Activated T-helper 1 cell treated with anti-CD3 and anti-CD28 coated beads, Interleukin-2, amount 50 U/mL, for 16 hours (primary cell): Measurements from ENCODE around the gene CD34.

Source experiments
- DNase-seq, 2 donors: peaks; one replicate each; pipeline ENCODE4 v3.0.0-alpha.2; 2020; ENCODE audit warnings: low read depth in 1 of 2, low spot score in 1 of 2

Gene CD34

DNA sequence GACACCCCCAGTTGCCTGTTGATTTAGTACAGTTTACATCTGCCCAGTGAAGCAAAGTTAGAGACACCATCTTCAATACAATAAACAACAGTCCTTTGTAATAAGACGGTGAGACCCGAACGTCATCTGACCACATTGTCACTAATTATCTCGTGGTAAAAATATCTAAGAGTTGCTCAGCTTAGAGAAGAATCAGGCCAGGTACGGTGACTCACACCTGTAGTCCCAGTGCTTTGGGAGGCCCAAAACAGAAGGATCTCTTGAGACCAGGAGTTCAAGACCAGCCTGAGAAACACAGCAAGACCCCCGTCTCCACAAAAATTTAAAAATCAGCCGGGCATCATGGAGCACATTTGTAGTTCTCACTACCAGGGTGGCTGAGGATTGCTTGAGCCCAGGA lies 53.5 kb downstream of the CD34 start:
- DNase-seq, result no peak

GRCh38 chr1:207856276-207857023 lies 54.5 kb downstream of the CD34 start:
- DNase-seq, result no peak

GRCh38 chr1:207854001-207854400 lies 56.9 kb downstream of the CD34 start:
- no peak for DNase-seq

DNA sequence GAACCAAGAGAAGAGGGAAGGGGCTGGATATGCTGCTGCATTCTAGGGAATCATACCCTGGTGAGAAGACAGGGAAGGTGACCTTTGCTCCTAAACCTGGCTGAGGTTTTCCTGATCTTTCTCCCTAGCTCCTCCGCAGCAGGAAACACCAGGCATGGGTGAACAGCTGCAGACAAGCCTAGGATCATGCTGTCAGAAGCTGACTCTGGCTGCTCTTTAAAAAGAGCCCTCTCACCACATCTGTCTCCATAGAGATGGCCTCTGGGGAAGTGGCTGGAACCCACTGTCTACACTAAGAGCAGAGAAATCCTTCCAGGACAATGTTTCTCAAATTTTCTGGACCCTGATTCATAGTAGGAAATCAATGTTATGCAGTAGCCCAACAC lies 57.6 kb downstream of the CD34 start:
- DNase-seq, result no peak

DNA sequence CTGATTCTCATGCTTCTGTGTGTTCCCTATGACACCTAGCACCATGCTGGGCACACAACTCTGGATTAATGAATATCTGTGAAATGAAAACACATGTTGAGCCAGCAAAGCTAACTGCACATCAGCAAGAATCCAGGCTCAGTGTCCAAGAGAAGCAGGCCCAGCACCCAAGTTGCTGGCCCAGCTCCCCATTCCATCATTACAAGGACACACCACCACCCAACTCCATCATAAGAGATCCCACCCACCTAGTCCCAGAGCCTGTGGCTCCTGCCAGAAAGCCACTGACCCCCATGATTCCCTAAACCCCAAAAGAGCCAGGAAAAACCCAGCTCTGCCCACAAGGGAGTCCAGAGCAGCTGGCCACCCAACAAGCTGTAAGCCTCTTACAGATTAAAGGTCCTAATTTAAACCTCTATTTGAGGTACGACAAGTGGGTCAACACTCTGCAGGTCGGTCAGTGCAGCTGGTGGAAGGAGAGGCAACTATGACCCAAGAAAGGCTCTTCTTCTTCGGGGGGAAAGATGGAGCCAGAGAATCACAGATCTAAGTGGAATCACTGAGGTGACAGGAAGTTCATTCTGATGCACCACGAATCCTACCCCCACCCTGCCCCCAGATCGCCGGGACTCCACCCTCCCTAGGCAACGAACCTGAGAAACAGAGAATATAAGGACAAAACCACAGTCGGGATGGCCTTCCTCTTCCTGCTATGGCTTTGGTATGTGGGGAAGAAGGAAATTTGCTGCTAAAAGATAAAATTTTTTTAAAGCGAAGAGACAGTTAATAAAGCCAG lies 58.2 kb downstream of the CD34 start:
- no peak for DNase-seq

- DNase-seq, result no peak
Observed at GRCh38 chr1:207851696-207852095, 59.2 kb downstream of the CD34 start.

GRCh38 chr1:207850621-207851407 lies 60.1 kb downstream of the CD34 start:
- DNase-seq, result no peak

DNA sequence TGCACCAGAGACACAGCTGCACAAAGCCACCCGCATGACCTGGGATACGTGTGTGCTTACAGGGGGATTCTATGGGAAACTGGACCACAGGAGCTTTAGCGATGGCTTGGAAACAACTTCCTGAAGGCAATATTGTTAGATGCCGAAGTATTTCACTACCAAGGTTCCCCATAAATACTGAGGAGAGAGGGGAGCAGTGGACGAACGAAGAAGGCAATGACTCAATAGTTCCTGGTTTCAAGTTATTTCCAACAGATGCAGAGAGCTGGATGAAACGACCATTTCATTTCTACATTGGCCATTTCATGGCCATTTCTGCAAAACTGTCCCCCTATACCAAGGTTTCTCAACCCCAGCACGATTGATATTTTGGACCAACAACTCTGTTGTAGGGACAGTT lies 61.3 kb downstream of the CD34 start:
- no peak for DNase-seq

DNA sequence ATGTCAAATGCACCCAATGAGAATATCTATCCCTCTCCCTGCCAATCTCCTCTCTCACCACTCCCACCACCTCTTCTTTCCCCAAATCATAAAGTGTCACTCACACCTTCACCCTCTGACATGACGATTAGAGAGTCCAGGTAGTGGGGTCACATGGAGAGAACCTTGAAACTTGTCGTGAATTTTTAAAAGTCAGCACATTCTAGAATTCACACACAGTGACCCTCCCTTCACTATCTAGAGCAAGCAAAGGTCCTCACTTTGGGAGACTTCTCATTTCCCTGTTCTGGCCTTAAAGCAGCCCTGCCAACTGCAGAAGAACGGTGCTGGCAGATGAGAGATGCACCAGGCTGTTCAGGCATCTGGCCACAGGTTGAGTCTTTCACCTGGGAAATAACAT lies 61.9 kb downstream of the CD34 start:
- DNase-seq, result no peak

GRCh38 chr1:207848234-207848633 lies 62.7 kb downstream of the CD34 start:
- DNase-seq, result no peak

- DNase-seq, result no peak
Observed at GRCh38 chr1:207847116-207847515, 63.8 kb downstream of the CD34 start.

DNA sequence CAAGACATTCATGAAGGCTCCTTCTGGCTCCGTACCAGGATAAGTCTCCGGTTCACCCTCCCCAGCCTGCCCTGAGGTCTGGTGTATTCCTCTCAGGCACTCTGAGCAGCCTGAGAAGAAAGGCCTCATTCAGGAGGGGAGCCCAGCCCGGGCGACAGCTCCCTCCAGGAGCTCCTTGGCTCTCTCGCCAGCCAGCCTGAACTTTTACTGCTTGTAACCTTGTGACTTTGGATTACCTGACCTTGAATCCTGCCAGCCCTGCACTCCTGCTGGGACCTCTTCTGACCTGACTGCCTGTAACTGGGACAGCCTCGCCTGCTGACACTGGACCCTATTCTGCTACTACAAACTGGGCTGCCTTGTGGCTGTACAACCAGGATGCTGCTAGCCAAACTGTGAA lies 65.8 kb downstream of the CD34 start:
- no peak for DNase-seq

GRCh38 chr1:207844371-207844770 lies 66.6 kb downstream of the CD34 start:
- no peak for DNase-seq

DNA sequence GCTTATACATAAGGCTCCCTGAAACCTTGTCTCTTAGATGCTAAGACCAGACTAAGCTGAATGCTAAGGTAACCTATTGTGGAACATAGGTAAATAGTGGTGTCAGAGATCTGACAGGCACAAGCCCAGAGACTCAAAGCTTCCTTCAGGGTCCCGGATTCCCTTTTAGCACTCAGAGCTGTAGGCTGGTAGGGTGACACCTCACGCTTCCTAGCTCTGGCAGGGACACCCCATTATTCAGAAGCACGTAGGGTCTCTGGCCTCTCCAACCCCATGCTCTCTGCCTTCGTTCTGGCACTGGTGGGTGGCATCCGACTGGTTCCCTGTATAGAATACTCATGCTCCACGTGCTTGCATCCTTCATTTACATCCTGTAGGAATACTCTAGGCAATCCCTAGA lies 68.4 kb downstream of the CD34 start:
- DNase-seq, result no peak

- no peak for DNase-seq
Observed at GRCh38 chr1:207841901-207842300, 69.0 kb downstream of the CD34 start.

DNA sequence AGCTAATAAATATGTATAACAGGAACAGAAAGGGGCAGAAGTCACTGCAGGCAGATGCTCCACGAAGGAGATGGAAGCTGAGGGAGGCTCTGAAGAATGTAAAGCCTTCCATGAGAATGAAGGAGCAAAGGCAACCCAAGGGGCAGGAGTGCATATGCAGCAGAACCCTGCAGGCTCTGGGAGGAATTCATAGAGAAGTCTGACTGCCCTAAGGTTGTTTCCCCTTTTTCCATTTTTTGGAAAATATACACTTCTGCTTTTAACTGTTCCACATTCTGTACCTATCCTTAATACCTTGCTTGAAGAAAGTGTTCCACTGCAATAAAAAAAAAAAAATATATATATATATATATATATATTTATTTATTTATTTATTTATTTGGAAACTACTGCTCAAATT lies 69.6 kb downstream of the CD34 start:
- DNase-seq, result no peak

DNA sequence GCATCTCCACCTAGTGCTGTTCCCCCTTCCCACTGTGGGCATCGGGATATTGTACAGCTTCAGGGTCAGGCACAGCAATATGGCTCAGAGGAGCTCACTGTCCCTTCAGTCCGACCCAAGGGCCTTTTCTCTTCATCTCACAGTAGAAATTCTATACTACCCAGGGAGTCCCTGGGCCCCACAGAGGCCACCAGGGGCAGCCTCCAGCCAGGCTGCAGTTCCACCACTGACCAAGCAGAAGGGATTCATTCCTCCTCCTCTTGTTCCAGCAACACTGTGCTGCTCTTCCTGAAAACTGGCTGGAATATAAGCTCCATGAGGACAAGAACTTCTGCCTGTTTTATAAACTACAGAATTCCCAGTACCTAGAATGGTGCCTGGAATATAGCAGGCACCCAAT lies 70.5 kb downstream of the CD34 start:
- no peak for DNase-seq

DNA sequence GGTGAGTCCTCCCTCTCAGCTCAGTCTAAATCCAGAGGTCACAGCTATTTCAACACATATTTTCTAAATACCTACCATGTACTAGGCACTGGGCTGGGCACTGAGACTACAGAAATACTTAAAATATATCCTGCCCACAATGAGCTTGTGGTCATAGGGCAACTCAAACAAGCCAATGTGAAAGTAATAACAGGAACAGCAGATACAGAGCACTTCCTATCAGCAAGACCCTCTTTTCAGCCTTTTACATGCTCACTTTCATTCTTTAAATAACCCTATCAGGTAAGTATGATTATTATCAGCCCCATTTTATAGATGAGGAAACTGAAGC lies 71.9 kb downstream of the CD34 start:
- no peak for DNase-seq

- DNase-seq, result no peak
Observed at GRCh38 chr1:207838156-207839082, 72.5 kb downstream of the CD34 start.

GRCh38 chr1:207837673-207838072 lies 73.3 kb downstream of the CD34 start:
- no peak for DNase-seq
